ENCODE measurements around the gene TRMT6.

The TRMT6 gene

DNA sequence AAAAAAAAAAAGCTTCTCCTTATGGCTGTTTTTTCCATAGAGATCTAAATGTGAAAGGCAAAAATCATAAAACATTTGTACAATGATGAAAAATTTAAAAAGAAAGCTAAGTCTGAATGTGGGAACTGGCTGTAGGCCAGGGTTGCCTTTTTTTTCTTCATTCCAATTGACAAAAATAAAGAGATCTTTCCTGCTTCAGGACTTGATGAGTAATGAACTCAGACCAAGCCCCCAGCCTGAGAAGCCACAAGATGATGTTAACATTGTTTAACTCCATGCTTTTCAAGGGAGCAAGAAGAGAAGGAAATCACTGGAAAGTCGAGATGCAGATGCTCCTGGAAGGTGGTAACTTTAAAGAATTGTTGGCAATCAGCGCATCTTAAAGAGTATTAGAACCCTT lies 41.4 kb downstream of the TRMT6 start:
- no peak for DNase-seq (ENCODE audit: low read depth in 1 of 2, low spot score in 1 of 2)

DNA sequence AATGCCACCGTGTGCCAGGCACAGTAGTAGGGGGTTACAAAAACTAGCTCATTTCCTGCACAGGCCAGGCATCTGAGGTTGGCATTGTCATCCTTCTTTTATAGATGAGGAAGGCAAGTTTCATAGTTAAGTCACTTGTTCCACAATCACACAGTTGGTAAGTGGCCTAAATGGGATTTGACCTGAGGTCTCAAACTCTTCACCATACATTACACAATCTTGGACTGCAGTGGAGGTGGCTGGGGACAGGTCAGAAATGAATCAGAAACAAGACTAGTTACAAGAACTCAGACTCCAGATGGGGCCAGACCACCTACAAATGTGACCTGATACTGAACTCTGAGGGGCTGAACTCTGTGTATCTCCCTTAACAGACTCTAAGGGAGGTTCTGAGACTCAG lies 49.4 kb downstream of the TRMT6 start:
- DNase-seq (ENCODE audit: low read depth in 1 of 2, low spot score in 1 of 2): no peak

- no peak for DNase-seq (ENCODE audit: low read depth in 1 of 2, low spot score in 1 of 2)
These were observed 50.9 kb downstream of the TRMT6 start for GRCh38 chr20:5899444-5899843.

GRCh38 chr20:5895626-5896025 lies 54.7 kb downstream of the TRMT6 start:
- DNase-seq (ENCODE audit: low read depth in 1 of 2, low spot score in 1 of 2): no peak

DNA sequence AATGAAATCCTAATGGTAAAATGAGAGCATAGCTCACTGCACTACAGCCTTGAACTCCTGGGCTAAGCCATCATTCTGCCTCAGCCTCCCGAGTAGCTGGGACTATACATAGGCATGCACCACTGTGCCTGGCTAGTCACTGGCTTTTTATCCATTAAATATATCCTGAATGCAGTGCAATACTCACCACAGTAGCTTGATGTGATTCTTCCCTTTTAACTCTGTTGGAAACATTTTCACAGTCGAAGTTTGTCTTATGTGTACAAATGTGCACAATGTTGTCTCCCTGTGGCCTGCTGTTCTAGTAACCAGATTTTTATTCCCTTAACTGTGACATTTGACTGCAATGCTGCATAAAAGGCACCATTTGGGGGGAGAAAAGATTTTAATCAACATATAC lies 56.7 kb downstream of the TRMT6 start:
- no peak for DNase-seq (ENCODE audit: low read depth in 1 of 2, low spot score in 1 of 2)

DNA sequence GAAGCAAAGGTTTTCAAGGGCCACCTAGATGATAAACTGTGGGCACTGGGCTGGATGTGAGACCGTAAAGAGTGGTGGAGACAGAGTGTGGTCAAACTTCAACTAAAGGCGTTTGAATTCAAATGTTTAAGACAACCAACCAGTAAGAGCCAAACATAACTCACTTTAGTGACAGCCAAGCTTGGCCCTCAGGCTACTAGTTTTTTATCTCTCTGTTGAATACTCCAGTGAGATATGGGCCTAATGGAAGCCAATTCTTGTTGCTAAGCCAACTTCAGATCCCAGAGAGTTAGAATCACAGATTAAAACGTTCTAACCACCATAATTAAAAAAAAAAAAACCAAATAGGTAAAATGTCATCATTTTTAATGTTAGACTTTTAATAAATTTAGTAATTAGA lies 57.3 kb downstream of the TRMT6 start:
- DNase-seq (ENCODE audit: low read depth in 1 of 2, low spot score in 1 of 2): no peak

DNA sequence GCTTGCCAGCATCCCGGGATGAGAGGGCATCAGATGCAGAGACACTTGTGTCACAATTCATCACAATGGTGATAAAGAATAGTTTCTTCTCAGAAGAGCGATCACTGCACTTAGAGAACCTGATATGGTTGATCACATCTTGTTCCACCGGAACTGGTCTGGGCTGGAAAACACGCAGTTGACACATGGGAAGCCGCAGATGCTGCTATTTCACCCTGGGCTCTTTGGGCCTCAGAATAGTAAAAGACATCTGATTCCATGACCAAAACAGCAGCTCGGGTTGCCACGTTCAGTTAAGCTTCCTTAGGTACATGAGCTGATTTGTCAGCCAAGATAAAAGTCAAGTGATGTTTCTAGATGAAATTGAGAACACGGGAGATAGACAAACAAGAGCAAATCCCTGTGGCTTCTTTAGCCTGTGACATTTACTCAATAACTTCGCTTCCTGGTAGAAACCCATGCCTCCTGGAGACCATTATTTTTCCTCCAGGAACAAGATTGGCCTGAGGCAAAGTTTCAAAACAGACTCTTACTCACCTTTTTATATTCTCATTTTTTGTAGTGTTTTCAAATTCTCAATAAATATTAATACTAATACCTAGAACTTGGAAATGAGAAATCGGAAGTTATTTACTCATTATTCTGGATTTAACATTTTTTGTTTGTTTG lies 59.4 kb downstream of the TRMT6 start:
- DNase-seq (ENCODE audit: low read depth in 1 of 2, low spot score in 1 of 2): no peak

GRCh38 chr20:5888041-5888440 lies 62.3 kb downstream of the TRMT6 start:
- DNase-seq (ENCODE audit: low read depth in 1 of 2, low spot score in 1 of 2): no peak

GRCh38 chr20:5887386-5887785 lies 62.9 kb downstream of the TRMT6 start:
- DNase-seq (ENCODE audit: low read depth in 1 of 2, low spot score in 1 of 2): no peak
